Lower leg skin (tissue), 3 donors: Measurements from ENCODE around the gene GPX1.

Experiments used
- POLR2A ChIP-seq, 2 donors: fragments of 450-650 bp; IDR thresholded peaks; one replicate each; pipeline ENCODE4 v1.6.1; 2016 to 2017; ENCODE audit warnings: antibody characterized with exemption in 2 of 2, mild to moderate bottlenecking in 1 of 2, moderate library complexity in 1 of 2
- TF ChIP-seq, protein P1 (sequence below), 3 donors: fragments of 450-650 bp; IDR thresholded peaks; one replicate each; pipeline ENCODE4 v1.5.1; 2016; ENCODE audit warnings: antibody characterized with exemption in 3 of 3, mild to moderate bottlenecking in 3 of 3, moderate library complexity in 2 of 3

GRCh38 chr3:49388289-49388820 lies 30.2 kb upstream of the GPX1 start:
- TF ChIP-seq, protein P1, sequence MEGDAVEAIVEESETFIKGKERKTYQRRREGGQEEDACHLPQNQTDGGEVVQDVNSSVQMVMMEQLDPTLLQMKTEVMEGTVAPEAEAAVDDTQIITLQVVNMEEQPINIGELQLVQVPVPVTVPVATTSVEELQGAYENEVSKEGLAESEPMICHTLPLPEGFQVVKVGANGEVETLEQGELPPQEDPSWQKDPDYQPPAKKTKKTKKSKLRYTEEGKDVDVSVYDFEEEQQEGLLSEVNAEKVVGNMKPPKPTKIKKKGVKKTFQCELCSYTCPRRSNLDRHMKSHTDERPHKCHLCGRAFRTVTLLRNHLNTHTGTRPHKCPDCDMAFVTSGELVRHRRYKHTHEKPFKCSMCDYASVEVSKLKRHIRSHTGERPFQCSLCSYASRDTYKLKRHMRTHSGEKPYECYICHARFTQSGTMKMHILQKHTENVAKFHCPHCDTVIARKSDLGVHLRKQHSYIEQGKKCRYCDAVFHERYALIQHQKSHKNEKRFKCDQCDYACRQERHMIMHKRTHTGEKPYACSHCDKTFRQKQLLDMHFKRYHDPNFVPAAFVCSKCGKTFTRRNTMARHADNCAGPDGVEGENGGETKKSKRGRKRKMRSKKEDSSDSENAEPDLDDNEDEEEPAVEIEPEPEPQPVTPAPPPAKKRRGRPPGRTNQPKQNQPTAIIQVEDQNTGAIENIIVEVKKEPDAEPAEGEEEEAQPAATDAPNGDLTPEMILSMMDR (IDR thresholded peaks at IDR 0.05): no peak
- TF ChIP-seq POLR2A (IDR thresholded peaks at IDR 0.05): no peak
